Endometrial microvascular endothelial cells (primary cell): ENCODE results near the gene TRIP12. TPM values are rescaled to one million over a fixed set of nuclear protein-coding genes. Genes with fewer than 3 reads are reported as not detected.
"Not testable (repeated sequence)": the region's sequence is repeated elsewhere in the genome, so short reads cannot be mapped to it uniquely, and the experiment has no call there.

Experiments
- in situ Hi-C: cut with HindIII; loops from 2 replicates; pipeline ENCODE4 v1.10.0; 2017; ENCODE audit warnings: low sequenced_read_pairs, low pct_unique_long_range_greater_than_20kb; ENCODE audit errors: inconsistent ontology term
- total RNA-seq: library from RNA; depleted of rRNA; stranded (reverse); fragments of >200 nt; gene quantifications from one replicate; pipeline ENCODE4 v1.2.3, GENCODE V29; 2015; ENCODE audit errors: inconsistent ontology term

Gene TRIP12
- total RNA-seq, 1 donor from 2014 or later, result 141 TPM

- in situ Hi-C loops, result no loop called here
Observed at GRCh38 chr2:229798446-229799155, 123.2 kb downstream of the TRIP12 start.

- in situ Hi-C loops, result no loop called here
Observed at GRCh38 chr2:229795058-229795457, 126.8 kb downstream of the TRIP12 start.

GRCh38 chr2:229794636-229795035 lies 127.2 kb downstream of the TRIP12 start:
- in situ Hi-C loops, result no loop called here

DNA sequence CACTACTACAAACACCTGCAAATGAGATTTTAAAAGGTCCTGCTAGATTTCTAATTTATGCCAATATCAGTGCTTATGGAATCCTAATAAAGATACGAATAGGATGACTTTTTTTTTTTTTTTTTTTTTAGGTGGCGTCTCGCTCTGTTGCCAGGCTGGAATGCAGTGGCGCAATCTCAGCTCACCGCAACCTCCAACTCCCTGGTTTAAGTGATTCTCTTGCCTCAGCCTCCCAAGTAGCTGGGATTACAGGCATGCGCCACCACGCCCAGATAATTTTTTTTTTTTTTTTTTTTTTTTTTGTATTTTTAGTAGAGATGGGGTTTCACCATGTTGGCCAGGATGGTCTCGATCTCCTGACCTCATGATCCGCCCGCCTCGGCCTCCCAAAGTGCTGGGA lies 135.5 kb downstream of the TRIP12 start:
- in situ Hi-C loops, result not testable (repeated sequence)

DNA sequence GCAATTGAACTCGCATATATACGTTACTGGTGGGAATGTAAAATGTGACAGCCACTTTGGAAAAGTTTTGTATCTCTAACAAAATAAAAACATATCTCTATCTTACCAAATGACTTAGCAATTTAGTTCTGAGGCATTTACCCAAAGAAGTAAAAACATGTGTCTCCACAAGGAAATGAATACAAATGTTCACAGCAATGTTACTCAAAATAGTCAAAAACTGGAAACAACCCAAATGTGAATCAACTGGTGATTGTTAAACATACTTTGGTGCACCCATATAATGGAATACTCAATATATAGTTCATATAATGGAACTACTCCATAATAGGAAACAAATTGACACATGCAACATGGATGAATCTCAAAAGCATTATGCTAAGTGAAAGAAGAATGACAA lies 137.0 kb downstream of the TRIP12 start:
- in situ Hi-C loops, result no loop called here

DNA sequence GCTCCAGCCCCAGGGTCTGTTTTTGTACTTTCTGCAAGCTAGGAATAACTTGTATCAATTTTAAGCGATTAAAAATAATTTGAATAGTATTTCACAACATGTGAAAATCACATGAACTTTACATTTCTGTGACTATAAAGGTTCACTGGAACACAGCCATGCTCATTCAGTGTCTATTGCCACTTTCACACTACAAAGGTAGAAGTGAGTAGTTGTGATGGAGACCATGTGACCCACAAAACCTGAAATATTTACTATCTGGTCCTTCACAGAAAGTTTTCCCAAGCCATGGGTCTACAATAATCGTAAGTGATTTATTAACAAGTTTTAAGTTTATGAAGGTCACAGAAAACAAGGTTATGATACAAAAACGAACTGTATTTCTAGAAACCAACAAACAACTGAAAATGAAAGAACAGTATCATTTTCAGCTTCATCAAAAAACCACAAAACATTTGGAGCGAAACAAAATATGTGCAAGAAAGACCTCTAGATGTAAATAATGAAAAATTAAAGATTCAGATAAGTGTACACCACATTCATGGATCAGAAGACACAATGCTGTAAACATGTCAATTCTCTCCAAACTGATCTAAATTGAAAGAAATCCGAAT lies 138.6 kb downstream of the TRIP12 start:
- in situ Hi-C loops, result no loop called here

GRCh38 chr2:229780856-229781773 lies 140.7 kb downstream of the TRIP12 start:
- in situ Hi-C loops, result no loop called here

GRCh38 chr2:229779650-229780049 lies 142.2 kb downstream of the TRIP12 start:
- in situ Hi-C loops, result no loop called here

DNA sequence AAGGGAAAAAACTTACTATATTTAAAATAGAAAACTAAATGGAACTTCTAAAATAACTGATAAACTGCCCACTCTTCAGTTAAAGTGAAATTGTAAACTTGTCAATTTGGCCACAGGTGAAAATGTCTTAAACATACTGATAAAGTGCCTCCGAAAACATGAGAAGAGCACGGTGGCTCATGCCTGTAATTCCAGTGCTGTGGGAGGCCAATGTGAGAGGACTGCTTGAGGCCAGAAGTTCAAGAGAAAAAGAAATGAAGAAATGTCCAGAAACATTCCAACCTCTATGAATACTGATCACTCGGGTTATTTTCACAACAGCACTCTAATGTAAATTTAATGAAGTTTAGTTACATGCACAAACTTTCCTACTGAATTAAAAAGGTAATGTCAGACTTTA lies 144.1 kb downstream of the TRIP12 start:
- in situ Hi-C loops, result no loop called here

DNA sequence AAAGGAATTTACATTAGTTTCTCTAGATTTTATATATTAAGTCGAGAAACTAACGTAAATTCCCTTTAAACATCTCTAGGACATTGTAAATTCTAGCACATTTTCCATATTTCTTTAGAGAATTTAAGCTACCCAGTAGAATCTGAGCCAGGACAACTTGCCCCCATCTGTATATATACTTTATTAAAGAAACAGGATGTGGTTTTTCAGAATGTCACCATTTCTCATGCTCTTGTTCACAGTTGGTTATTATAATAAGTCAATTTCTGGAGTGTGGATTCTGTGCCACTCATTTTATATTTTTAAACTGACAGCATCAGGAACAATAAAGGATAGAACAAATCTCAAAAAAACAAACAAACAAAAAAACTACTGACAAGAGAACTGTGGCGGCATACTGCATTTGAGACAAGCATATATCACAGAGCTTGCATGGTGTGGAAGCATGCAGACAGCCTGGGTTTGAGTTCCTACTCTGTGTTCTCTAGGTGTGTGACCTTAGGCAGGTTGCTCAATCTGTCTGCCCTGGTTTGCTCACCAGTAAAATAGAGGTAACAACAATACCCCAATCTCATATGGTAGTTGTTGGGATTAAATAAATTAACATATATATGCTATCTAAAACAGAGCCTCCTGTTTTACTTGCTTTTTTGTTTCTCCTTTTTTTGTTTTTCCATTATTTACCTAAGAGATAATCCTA lies 146.0 kb downstream of the TRIP12 start:
- in situ Hi-C loops, result no loop called here

DNA sequence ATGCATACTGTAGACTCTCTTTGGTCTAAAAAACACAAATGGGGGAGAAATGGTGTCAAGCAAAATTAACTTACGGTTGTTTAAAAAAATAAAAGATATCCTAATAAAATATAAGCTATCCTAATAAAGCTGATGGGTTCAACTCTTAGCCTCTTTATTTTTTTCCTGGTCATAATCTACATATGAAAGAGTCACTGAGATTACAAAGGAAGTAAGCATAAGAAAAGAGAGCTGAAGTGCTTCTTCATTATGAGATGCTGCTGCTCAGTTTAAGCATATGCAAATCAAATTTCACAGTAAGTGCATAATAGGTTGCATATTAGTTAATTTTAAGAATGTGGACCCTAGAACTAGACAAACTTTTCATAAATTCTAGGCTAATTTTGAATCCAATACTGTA lies 147.6 kb downstream of the TRIP12 start:
- in situ Hi-C loops, result no loop called here

DNA sequence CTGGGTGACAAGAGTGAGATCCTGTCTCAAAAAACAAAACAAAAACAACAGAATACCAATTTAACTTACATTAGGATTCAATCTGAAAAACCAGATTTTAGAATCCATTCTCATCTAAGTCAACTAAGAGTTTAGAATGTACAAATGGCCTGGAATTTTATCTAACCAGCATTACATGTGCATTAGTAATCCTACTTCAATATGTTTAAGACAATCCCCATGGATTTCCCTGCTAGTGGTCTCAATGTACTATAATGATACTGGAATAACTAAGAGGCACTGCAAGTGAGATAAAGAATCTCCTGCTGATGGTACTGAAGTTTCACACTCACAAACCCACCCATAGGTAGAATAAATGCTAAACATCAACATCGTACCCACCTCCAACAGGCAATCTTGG lies 153.6 kb downstream of the TRIP12 start:
- in situ Hi-C loops, result no loop called here

- in situ Hi-C loops, result no loop called here
Observed at GRCh38 chr2:229765721-229766120, 156.1 kb downstream of the TRIP12 start.

DNA sequence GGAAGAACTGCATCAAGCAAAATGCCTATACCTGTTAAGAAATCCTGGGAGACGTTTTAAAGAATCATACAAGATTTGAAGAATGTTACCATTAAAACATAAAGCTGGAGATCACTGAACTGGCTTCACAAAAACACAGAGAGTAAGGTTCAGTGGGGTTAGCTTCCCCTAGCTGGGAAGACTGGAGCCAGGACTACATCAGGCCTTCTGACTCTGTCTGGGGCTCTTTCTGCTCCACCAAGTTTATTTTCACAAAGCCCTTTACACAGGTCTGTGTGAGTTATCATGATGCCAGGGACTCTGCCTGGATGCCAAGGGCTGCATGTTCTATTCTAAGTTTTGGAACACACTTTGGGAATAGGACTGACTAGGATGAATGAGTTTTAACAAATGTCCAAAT lies 160.1 kb downstream of the TRIP12 start:
- in situ Hi-C loops, result no loop called here

DNA sequence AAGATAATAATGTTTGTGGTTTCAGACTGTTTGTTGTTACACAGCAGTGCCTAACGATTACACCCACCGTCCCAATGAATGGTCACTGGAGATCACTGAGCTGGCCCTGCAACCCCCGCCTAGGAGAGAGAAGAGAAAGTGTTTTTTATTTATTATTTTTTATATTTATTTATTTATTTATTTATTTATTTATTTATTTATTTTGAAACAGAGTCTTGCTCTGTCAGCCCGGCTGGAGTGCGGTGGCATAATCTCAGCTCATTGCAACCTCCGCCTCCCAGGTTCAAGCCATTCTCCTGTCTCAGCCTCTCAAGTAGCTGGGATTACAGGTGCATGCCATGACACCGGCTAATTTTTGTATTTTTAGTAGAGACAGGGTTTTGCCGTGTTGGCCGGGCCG lies 164.3 kb downstream of the TRIP12 start:
- in situ Hi-C loops, result not testable (repeated sequence)

DNA sequence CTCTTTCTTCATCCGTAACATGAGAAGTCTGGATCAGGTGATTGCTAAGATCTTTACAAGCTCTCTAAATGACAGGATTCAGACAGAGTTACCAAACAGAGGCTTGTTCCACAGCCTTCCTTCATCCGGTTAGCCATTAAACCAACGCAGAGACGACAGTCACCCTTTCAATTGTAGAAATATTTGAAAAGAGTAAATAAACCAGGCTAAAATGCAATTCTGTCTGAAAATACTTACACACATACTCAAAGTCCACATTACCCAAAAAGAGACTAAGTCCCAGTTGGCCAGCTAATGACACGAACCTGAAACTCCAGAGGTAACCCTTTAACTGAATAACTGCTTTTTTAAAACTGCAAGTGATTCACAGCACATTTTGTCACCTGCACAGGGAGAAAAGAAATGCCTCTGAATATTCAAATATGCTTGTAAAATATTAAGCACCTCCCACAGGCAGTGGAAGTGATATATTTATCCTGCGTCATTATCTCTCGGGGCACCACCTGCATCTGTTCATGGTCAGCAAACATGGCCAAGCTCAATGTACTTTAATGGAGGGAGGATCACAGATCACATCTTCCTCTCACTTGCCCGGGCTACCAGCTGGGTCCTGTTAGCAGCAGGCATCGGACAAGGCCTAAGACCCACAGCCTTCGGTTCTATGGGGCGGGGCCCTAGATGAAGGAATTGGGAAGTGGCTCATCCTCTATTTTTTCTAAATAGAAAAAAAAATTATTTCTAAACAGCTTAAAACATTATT lies 168.7 kb downstream of the TRIP12 start:
- in situ Hi-C loops, result no loop called here

DNA sequence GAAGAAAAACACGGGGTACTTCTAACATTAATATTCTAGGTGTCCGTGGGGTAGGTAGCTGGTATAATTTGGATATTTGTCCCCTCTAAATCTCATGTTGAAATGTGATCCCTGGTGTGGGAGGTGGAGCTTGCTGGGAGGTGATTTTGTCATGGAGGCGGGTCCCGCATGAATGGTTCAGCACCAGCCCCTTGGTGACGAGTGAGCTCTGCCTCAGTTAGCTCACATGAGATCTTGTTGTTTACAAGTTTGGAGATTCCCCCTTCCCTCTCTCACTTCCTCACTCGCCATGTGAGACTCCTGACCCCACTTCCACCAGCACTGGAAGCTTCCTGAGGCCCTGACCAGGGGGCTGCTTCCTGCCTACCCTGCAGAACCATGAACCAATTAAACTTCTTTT lies 172.0 kb downstream of the TRIP12 start:
- in situ Hi-C loops, result no loop called here

DNA sequence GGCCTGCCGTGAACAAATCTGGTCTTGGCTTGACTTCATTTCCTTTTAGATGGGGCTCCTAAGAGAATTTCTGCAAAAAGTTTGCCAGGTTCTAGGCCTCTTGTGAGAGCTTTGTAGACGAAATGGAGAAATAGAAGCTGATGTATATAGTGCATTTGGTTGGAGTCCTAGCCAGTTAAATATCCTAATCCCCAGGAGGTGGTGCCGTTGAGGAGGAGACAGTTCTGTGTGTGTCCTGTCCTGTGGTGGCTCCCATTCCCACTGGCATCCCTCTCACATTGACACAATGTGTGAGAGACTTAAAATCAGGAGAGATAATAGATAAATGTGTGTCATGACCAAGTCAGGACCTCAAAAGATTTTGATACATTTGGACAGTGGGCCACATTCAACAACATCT lies 172.9 kb downstream of the TRIP12 start:
- in situ Hi-C loops, result no loop called here

DNA sequence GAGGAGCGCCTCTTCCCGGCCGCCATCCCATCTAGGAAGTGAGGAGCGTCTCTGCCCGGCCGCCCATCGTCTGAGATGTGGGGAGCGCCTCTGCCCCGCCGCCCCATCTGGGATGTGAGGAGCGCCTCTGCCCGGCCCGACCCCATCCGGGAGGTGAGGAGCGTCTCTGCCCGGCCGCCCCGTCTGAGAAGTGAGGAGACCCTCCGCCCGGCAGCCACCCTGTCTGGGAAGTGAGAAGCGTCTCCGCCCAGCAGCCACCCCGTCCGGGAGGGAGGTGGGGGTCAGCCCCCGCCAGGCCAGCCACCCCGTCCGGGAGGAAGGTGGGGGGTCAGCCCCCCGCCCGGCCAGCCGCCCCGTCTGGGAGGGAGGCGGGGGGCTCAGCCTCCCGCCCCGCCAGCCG lies 179.1 kb downstream of the TRIP12 start:
- in situ Hi-C loops, result not testable (repeated sequence)
